GM21723 (cell line): ENCODE data around the gene NUP54.

Experiments used
- ATAC-seq: cut with Tn5 transposase; IDR thresholded peaks from one replicate; pipeline ENCODE4 v1.9.1; 2021; ENCODE audit warnings: mild to moderate bottlenecking, moderate library complexity; ENCODE audit not compliant: unreplicated experiment

Gene NUP54

GRCh38 chr4:76074993-76075600 lies 73.1 kb downstream of the NUP54 start:
- no peak for ATAC-seq

GRCh38 chr4:76074468-76074867 lies 73.7 kb downstream of the NUP54 start, which contains the start of gene ART3:
ART3 (plus strand) TSS chr4:76074709; CDS start chr4:76075890, 1,181 bp downstream.
- ATAC-seq, result no peak

- no peak for ATAC-seq
Observed at GRCh38 chr4:76072760-76073159, 75.4 kb downstream of the NUP54 start.

GRCh38 chr4:76067652-76068286 lies 80.4 kb downstream of the NUP54 start:
- ATAC-seq, result no peak

- ATAC-seq, result no peak
Observed at GRCh38 chr4:76066546-76066945, 81.7 kb downstream of the NUP54 start.
